ENCODE measurements around the gene PTPRM.
"Not testable (repeated sequence)": the region's sequence is repeated elsewhere in the genome, so short reads cannot be mapped to it uniquely, and the experiment has no call there.

The PTPRM gene

DNA sequence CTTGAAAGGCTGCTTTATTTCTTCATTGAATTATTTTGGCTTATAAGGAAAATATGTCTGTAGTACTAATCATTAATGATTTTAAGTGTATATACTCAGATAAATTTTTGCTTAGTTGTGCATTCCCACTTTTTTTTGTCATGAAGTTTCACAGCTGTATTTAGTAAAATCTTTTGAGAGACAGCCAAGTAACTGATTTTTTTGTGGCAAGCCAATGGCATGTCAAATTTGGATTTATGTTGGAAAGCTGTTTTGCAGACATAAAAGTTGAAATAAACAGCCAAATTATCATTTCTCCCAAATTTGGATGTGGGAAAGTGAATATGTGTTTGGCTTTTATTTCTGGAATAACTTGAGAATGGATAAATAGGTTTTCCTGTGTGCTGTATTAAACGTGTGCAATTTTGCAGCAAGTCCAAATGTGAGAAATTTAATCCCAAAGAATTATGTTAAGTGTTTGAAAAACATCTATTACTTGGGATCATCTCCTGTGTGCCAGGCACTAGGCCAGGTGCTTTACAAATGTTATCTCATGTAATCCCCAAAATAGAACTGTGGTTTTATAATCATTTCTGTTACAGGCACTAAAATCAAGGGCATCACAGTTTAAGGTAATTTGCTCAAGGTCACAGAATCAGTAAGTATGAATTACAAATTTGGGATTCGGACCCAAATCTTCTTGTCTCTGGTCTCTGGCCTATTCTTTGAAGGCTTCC is 160.4 kb downstream of the PTPRM start:
- no peak for DNase-seq (ENCODE audit: low spot score)

DNA sequence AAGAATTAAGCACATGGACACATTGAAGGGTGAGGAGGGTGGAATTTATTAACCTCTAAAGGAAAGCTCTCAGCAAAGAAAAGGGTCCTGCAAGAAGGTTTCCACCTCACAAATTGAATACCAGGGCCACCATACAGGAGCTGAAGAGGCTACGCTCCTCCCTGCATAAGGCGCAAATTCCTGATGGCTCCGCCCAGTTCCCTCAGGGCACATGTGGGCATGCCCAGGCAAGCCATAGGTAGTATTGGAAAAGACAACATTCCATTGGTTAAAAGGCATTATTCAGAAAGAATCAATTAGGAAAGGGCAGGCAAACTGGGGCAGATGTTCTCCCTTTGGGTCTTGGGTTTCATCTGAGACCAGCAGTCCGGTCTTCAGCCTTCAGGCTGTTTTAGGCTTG is 161.2 kb downstream of the PTPRM start:
- DNase-seq (ENCODE audit: low spot score) = no peak

DNA sequence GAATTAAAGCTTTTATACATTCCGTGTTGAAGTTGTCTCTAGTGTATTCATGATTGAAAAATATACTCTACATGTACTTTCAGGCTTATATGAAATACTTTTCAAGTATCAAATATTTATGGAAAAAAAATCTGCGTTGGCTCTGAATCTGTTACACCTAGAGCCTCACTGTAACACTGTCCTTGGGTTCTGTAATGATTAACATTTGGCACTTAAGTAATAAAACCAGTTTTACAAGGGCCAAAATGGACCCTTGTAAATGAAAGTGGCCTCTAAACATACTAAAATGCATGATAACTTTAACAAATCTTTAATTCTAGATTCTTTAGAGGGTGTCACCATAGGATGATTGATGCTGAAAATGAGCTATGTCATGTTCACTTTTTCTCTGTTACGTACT is 162.8 kb downstream of the PTPRM start:
- DNase-seq (ENCODE audit: low spot score) = no peak

DNA sequence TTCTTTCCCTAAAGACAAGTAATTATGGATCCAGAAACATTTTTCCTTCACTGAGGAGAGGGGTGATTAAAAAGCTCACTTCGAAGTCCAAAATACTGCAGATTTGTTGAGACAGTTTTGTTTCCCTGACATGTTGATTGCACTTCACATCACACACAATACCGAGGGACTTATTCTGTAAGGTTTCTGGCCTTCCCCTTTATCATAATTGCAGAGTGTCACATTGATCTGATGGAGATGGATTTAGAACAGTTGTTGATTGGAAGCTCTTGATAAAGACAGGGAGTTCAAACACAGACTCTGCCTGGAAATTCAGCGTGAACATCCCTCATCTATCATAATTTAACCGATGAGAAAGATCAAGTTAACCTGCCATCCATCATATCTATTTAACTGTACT is 163.6 kb downstream of the PTPRM start:
- no peak for DNase-seq (ENCODE audit: low spot score)

GRCh38 chr18:7733642-7734041 is 166.5 kb downstream of the PTPRM start:
- no peak for DNase-seq (ENCODE audit: low spot score)

GRCh38 chr18:7735196-7735595 is 168.1 kb downstream of the PTPRM start:
- DNase-seq (ENCODE audit: low spot score) = no peak

- DNase-seq (ENCODE audit: low spot score) = no peak
Measured at GRCh38 chr18:7735626-7736175, 168.6 kb downstream of the PTPRM start.

DNA sequence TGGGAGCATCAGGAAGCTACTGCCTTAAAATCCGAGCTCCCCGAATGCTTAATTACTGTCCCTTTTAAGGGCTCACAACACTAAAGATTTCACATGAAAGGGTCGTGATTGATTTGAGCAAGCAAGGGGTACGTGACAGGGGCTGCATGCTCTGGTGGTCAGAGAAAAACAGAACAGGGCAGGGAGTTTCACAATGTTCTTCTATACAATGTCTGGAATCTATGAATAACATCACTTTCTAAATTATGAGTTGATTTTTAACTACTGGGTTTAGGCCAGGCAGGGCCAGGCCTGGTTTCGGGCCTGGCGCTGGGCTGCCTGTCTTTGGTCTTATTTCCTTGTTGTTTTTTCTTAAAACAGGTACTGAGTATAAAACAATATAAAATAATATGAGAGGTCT is 169.4 kb downstream of the PTPRM start:
- DNase-seq (ENCODE audit: low spot score) = not testable (repeated sequence)

- DNase-seq (ENCODE audit: low spot score) = no peak
Measured at GRCh38 chr18:7737550-7737949, 170.4 kb downstream of the PTPRM start.

GRCh38 chr18:7740821-7741220 is 173.7 kb downstream of the PTPRM start:
- no peak for DNase-seq (ENCODE audit: low spot score)

DNA sequence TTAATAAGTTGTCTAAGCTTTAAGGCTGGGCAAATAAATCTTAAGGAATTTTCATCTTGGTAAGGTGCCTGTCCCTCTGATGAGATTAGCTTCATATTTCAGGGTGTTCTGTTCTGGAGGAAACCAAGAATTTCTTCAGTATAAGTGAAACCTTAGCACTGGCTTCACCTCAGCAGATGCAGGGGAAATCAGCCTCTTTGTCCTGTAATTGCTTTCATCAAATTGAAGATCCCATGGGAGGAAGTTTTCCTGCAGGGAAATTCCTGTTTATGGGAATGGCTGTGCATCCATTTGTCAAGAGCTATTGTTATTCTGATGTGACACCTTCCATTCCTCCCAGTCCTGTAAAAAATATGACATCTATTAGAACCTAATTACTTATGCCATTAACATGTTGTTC is 174.5 kb downstream of the PTPRM start:
- DNase-seq (ENCODE audit: low spot score) = no peak

DNA sequence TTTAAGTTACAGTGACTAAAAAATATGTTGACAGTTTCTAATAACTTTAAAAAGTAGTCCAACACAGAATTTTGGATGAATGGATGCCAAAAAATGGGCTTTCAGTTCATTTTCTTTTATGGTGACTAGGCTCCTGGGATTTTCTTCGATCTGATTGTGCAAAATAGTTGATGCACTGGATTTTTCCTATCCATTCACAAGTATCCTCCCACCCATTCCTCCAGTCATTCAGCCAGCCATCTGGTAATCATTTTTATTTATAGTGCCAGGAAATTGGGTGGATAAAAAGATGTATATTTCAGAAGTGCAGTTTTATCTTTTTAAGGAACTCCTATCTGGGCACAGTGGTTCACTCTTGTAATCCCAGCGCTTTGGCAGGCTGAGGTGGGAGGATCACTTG is 175.1 kb downstream of the PTPRM start:
- DNase-seq (ENCODE audit: low spot score) = no peak

DNA sequence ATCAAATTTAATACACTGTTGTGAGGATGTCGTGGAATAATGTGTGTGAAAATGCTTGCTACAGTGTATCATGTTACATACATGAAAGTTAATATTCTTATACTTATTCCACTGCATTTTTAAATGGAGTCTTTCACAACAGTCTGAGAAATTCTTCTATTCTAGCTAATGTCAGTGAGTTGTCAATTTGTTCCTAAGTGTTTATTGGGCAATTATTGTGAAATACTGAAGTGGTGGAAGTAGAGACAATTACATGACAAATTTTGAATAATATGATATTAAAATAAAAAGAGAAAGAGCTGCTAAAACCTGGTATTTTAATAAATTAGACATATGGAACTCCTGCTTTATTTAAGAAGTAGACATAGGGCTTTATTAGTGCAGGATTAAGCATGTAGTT is 176.1 kb downstream of the PTPRM start:
- DNase-seq (ENCODE audit: low spot score) = no peak

- no peak for DNase-seq (ENCODE audit: low spot score)
Measured at GRCh38 chr18:7746106-7746505, 179.0 kb downstream of the PTPRM start.

GRCh38 chr18:7748251-7749007 is 181.3 kb downstream of the PTPRM start:
- DNase-seq (ENCODE audit: low spot score) = no peak

DNA sequence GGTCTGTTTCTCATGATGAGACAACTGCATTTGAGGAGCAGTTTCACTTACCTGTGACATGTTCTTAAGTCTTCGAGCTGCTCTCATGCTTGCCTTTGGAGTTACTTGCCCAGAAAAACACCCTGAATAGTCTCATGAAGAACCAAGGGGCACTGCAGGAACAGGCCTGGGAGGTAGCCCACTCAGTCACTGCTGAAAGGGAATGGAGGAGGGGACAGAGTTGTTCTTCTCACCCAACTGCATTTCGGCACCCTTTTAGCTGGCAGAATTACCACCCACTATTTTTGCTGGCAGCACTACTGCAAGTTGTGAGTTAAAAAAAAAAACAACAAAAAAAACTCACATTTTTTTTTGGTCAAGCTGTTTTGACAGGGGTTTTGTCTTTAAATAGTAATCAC is 181.9 kb downstream of the PTPRM start:
- DNase-seq (ENCODE audit: low spot score) = no peak

- DNase-seq (ENCODE audit: low spot score) = no peak
Measured at GRCh38 chr18:7749510-7749981, 182.4 kb downstream of the PTPRM start.

DNA sequence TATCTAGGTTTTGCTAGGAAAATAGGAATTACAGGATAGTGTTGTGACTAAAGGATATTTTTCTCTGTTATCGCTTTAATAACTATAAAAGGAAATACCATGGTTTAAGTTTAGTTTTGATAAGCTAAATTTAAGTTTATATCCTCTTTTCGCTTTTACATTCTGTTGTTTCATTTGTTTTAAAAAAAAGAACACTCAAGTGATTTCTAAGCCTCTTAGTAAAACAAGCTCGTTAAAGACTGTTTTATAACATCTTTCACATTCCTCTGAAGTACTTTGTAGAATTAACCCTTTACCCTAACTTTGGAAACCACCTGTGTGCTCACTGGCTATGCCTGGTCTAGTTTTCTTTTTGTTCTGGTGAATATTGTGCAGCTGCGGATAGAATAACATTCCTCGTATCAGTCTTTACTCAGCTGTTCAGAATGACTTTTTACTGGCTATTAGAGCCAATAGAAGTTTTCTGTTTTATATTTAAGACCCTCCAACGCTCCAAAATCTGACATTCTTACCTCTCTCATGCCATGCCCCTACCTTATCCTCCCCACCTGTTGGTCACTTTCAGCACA is 183.1 kb downstream of the PTPRM start:
- no peak for DNase-seq (ENCODE audit: low spot score)

GRCh38 chr18:7750966-7751365 is 183.8 kb downstream of the PTPRM start:
- DNase-seq (ENCODE audit: low spot score) = no peak

DNA sequence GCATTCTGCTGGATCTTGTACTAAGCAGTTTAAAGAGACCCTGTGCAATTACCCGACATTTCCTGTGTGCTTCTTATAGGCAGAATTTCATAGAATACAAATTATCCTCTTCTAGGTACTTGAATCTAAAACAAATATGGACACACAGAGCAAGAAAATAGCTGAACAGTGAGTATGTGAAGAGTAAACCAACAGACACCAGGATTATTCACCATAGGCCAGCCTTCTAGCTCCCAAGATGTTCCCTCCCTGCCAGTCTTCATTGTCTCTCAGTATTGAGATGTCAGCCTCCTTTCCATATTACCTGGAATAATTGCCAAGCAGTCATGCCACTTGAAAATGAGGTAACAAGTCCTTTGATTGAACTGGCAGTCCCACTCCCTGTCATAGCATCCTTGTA is 187.1 kb downstream of the PTPRM start:
- DNase-seq (ENCODE audit: low spot score) = no peak

- no peak for DNase-seq (ENCODE audit: low spot score)
Measured at GRCh38 chr18:7754725-7755181, 187.6 kb downstream of the PTPRM start.

DNA sequence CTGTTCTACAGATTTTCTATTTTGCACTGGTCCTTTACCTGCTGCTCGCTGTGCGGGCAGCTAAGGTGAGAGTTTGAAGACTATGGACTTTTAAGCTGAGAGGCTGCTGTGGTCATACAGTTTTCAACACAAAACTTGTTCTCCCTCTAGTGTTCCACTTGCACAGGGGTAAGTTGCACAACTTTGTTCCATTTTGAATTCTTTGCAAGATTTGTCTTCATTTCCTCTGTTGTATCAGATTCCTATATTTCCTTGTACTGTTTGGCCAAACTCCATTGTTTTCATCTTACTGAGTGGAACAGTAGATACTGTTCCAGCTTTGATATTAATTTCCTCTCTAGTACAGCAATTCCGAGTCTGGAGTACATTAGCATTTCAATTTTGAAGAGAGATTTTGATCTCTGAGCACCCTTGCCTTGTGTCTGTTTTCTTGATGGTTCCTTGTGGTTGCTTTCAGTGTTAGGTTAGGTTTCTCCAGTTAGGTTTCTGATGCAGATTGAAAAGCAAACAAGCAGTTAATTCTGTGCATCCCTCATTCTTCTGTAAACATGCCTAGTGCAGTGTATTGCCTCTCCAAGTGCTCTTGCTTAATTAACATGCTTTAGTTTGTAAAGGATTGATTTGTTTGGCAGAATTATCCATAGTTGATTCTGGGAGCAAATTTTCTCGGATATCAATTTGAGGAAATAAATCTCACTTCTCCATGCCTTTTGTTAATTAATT is 188.8 kb downstream of the PTPRM start:
- DNase-seq (ENCODE audit: low spot score) = no peak
